Esophagus squamous epithelium (tissue), 5 donors: Measurements from ENCODE around the gene UQCC3. TPM values are rescaled to one million over a fixed set of nuclear protein-coding genes. Genes with fewer than 3 reads are reported as not detected.
"Not testable (repeated sequence)": the region's sequence is repeated elsewhere in the genome, so short reads cannot be mapped to it uniquely, and the experiment has no call there.

Source experiments
- DNase-seq: peaks from one replicate; lab custom pipeline; 2025; lab: John Stamatoyannopoulos, UW
- H3K27ac ChIP-seq, 4 donors: fragments of 200-600 bp; sonication (generic); one replicate each; pipeline ENCODE4 v1.5.1; 2016 to 2019; ENCODE audit warnings: mild to moderate bottlenecking in 1 of 4
- H3K27me3 ChIP-seq, 4 donors: fragments of 200-600 bp; sonication (generic); 1 replicate in 3 of 4; 2 replicates in 1 of 4; pipeline versions ENCODE4 v1.5.1 to v1.6.0; 2017 to 2021; ENCODE audit warnings: antibody characterized with exemption in 1 of 4
- H3K36me3 ChIP-seq, 3 donors: fragments of 200-600 bp; sonication (generic); one replicate each; pipeline ENCODE4 v1.5.1; 2016 to 2019
- H3K4me1 ChIP-seq, 3 donors: fragments of 200-600 bp; sonication (generic); one replicate each; pipeline ENCODE4 v1.5.1; 2017 to 2019
- H3K4me3 ChIP-seq, 4 donors: fragments of 200-600 bp; sonication (generic); 1 replicate in 3 of 4; 2 replicates in 1 of 4; pipeline ENCODE4 v1.5.1; 2016 to 2019; ENCODE audit warnings: mild to moderate bottlenecking in 2 of 4, moderate library complexity in 1 of 4
- H3K9me3 ChIP-seq, 3 donors: fragments of 200-600 bp; sonication (generic); one replicate each; pipeline ENCODE4 v1.5.1; 2016 to 2019
- CTCF ChIP-seq, 6 experiments: fragments of 450-650 bp in 4 of 6; fragments of 200-600 bp in 2 of 6; sonication (generic) in 2 of 6; IDR thresholded peaks; one replicate each; pipeline ENCODE4 v1.5.1; 2016 to 2019; ENCODE audit warnings: antibody characterized with exemption in 6 of 6, mild to moderate bottlenecking in 4 of 6, moderate library complexity in 4 of 6
- POLR2A ChIP-seq, 4 donors: fragments of 450-650 bp; IDR thresholded peaks; one replicate each; pipeline ENCODE4 v1.6.1; 2017; ENCODE audit warnings: antibody characterized with exemption in 4 of 4, mild to moderate bottlenecking in 4 of 4, moderate library complexity in 3 of 4
- WGBS, 2 donors: methylation state at CpG; one replicate each; pipeline ENCODE4 v1.1.5; 2018; 5-methylcytosine and 5-hydroxymethylcytosine counted together
- intact Hi-C: fragments of 100-400 bp; cut with DNase I; formaldehyde crosslinking; loops from one replicate; pipeline ENCODE4 v1.15.0; 2022
- total RNA-seq, 4 donors: library from RNA; depleted of rRNA; stranded (reverse); fragments of >200 nt; gene quantifications; one replicate each; pipeline ENCODE4 v1.1.0, GENCODE V29; 2016
- donor health status: DM: yes; HTN: yes; CAD: no.

The UQCC3 gene
- total RNA-seq, 4 donors from 2014 or later, result 10.5 to 17.2 (median 12.2) TPM

GRCh38 chr11:62647609-62648005 is 23.9 kb upstream of the UQCC3 start:
- H3K27ac ChIP-seq, result peak overlapping the region in 1 of 4 donors; percentile 96
- H3K36me3 ChIP-seq, result peaks cover 0 to 59% (median 30%) of the 10 kb centered on the region in 3 donors
- WGBS, 2 donors, result 83% methylated on average over 4 of the region's 6 CpGs; no CpG with 5 or more reads in 1 of the 2 donors
- no peak overlapping the region for H3K4me3 ChIP-seq
- H3K4me1 ChIP-seq, result peaks cover 28 to 58% (median 32%) of the 10 kb centered on the region in 3 donors
- no peak for DNase-seq
- no peaks in the 10 kb centered on the region for H3K27me3 ChIP-seq
- intact Hi-C loops, result no loop called here
- TF ChIP-seq CTCF (IDR thresholded peaks at IDR 0.05) (no peak), POLR2A (IDR thresholded peaks at IDR 0.05) (no peak)
- H3K9me3 ChIP-seq, result no peaks in the 10 kb centered on the region

- peaks cover 28 to 57% (median 32%) of the 10 kb centered on the region in 3 donors for H3K4me1 ChIP-seq
- no peak overlapping the region for H3K27ac ChIP-seq
- WGBS, 2 donors, result 89 to 95% methylated on average over 7 to 8 of the region's 24 CpGs
- H3K9me3 ChIP-seq, result no peaks in the 10 kb centered on the region
- H3K36me3 ChIP-seq, result peaks cover 0 to 51% (median 30%) of the 10 kb centered on the region in 3 donors
- intact Hi-C loops, result no loop called here
- no peak overlapping the region for H3K4me3 ChIP-seq
- DNase-seq, result no peak
- no peaks in the 10 kb centered on the region for H3K27me3 ChIP-seq
- TF ChIP-seq POLR2A (IDR thresholded peaks at IDR 0.05), result no peak
- TF ChIP-seq CTCF (IDR thresholded peaks at IDR 0.05), result no peak
Measured at GRCh38 chr11:62648185-62648966, 23.1 kb upstream of the UQCC3 start.

GRCh38 chr11:62648967-62649364 is 22.5 kb upstream of the UQCC3 start:
- H3K4me3 ChIP-seq, result no peak overlapping the region
- intact Hi-C loops, result no loop called here
- H3K27ac ChIP-seq, result no peak overlapping the region
- peaks cover 28 to 51% (median 32%) of the 10 kb centered on the region in 3 donors for H3K4me1 ChIP-seq
- H3K9me3 ChIP-seq, result no peaks in the 10 kb centered on the region
- WGBS, 2 donors, result 88 to 97% methylated on average over 7 to 10 of the region's 11 CpGs
- peaks cover 0 to 45% (median 25%) of the 10 kb centered on the region in 3 donors for H3K36me3 ChIP-seq
- no peaks in the 10 kb centered on the region for H3K27me3 ChIP-seq
- no peak for DNase-seq
- no peak for TF ChIP-seq POLR2A (IDR thresholded peaks at IDR 0.05)
- no peak for TF ChIP-seq CTCF (IDR thresholded peaks at IDR 0.05)

GRCh38 chr11:62649486-62649885 is 22.0 kb upstream of the UQCC3 start:
- H3K4me1 ChIP-seq, result peaks cover 28 to 46% (median 31%) of the 10 kb centered on the region in 3 donors
- H3K9me3 ChIP-seq, result no peaks in the 10 kb centered on the region
- peaks cover 0 to 40% (median 20%) of the 10 kb centered on the region in 3 donors for H3K36me3 ChIP-seq
- intact Hi-C loops, result no loop called here
- TF ChIP-seq POLR2A (IDR thresholded peaks at IDR 0.05) (no peak), CTCF (IDR thresholded peaks at IDR 0.05) (no peak)
- DNase-seq, result no peak
- no peak overlapping the region for H3K27ac ChIP-seq
- no peaks in the 10 kb centered on the region for H3K27me3 ChIP-seq
- H3K4me3 ChIP-seq, result no peak overlapping the region
- WGBS, 2 donors, result 85 to 92% methylated on average over 4 to 11 of the region's 11 CpGs

- intact Hi-C loops, DNase-seq, H3K9me3 ChIP-seq, H3K27me3 ChIP-seq, H3K4me3 ChIP-seq, H3K27ac ChIP-seq: not testable (repeated sequence)
- peaks cover 22 to 38% (median 23%) of the 10 kb centered on the region in 3 donors for H3K4me1 ChIP-seq
- H3K36me3 ChIP-seq, result peaks cover 0 to 33% (median 20%) of the 10 kb centered on the region in 3 donors
- 95% methylated on average over 9 to 12 of the region's 12 CpGs for WGBS, 2 donors
Measured at GRCh38 chr11:62650283-62650682, 21.2 kb upstream of the UQCC3 start.
